Endometrium (tissue), 2 donors: ENCODE measurements around the gene SLC39A13.
"Not testable (repeated sequence)": the region's sequence is repeated elsewhere in the genome, so short reads cannot be mapped to it uniquely, and the experiment has no call there.

ENCODE experiments used
- FAIRE-seq: peaks from 2 replicates; lab custom pipeline; 2012; peaks lifted over from hg19 to GRCh38; lab: Jason Lieb, UNC
- donor health status: control.
- donor health status: control.

SLC39A13 gene

GRCh38 chr11:47454258-47454671, 45.9 kb downstream of the SLC39A13 start:
- not testable (repeated sequence) for FAIRE-seq

- no peak for FAIRE-seq
Measured at GRCh38 chr11:47460571-47461235, 52.3 kb downstream of the SLC39A13 start.

- FAIRE-seq, result no peak
Measured at GRCh38 chr11:47461876-47462275, 53.5 kb downstream of the SLC39A13 start.

GRCh38 chr11:47464483-47464882, 56.1 kb downstream of the SLC39A13 start:
- FAIRE-seq, result no peak
